AG09319 (cell line): ENCODE results near the gene TANC1.
A peak's percentile ranks its signal among the peaks of the same experiment; 100 is the strongest.

ENCODE experiments used
- DNase-seq: peaks from one replicate; pipeline ENCODE4 v3.0.0-alpha.2; 2010; ENCODE audit warnings: low read depth; ENCODE audit errors: extremely low read depth
- TF ChIP-seq, protein P1 (sequence below): IDR thresholded peaks from 2 replicates; pipeline ENCODE4 v1.5.1; 2011; ENCODE audit warnings: low read depth, mild to moderate bottlenecking, inconsistent platforms, low read length, moderate library complexity

The TANC1 gene

DNA sequence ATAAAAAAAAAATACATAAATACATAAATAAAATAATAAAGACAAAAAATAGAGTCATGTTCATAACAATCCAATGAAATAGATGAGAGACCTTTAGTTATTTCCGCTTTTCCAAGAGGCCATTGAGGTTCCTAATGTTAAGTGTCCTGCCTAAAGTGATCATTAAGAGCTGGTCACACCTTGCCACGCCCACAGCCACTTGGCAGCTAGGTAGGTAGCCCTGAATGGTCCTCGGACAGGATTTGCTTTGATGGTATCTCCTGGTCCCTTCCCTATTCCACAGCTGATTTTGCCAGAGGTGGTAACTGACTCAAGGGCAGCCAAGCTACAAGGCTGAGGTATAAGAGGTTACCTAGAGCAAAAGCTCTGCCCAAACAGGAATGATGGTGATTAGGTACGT lies 24.5 kb upstream of the TANC1 start:
- TF ChIP-seq, protein P1, sequence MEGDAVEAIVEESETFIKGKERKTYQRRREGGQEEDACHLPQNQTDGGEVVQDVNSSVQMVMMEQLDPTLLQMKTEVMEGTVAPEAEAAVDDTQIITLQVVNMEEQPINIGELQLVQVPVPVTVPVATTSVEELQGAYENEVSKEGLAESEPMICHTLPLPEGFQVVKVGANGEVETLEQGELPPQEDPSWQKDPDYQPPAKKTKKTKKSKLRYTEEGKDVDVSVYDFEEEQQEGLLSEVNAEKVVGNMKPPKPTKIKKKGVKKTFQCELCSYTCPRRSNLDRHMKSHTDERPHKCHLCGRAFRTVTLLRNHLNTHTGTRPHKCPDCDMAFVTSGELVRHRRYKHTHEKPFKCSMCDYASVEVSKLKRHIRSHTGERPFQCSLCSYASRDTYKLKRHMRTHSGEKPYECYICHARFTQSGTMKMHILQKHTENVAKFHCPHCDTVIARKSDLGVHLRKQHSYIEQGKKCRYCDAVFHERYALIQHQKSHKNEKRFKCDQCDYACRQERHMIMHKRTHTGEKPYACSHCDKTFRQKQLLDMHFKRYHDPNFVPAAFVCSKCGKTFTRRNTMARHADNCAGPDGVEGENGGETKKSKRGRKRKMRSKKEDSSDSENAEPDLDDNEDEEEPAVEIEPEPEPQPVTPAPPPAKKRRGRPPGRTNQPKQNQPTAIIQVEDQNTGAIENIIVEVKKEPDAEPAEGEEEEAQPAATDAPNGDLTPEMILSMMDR, result no peak
- DNase-seq, result no peak

DNA sequence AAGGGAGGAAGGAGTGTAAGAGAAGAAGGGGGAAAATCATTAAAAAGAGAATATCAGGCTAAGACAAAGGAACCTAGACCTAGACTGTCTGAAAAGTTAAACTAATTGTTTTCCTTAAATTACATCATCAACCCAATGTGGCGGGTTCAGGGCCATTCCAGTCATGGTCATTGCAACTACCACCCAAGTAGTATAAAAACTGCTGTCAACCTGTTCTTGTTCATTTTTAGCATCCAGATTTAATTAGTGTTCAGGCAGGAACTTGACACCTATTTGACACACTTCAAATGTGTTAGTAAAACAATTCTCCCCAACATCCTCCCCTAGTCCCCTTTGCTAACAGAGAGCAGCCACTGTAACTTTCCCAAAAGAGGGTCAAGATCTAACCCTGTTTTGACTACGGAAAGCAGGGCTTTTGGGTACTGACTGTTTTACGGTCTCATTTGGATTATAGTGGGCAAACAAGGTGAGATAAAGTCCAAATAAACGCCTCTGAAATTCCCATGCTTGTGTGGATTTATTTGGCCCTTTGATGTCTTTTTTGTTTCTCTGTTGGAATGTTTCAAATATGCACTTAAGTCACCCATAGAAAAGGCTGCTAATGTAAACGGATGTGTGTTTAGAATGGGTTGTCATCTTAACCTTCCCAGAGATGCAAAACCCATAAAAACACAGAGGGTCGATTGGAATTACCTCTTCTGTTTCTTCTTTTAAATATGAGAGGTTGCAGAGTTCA lies 19.3 kb upstream of the TANC1 start:
- no peak for DNase-seq
- TF ChIP-seq, protein P1, result no peak

DNA sequence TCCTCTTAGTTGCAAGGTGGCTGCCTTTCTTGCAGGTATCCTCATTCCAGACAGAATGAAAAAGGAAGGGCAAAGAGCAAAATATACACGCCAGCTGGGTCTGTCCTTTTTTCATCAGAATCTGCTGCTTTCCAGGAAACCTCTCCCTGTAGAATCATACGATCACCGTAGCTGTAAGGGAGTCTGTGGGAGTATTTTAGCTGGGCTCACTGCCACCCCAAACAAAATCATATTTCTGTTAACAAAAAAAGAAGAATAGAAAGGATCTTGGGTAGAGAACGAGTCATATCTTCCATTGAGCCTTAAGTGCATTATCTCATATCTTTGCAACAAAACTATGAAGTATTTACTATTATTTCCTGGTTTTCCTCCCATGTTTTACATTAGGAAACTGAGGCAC lies 15.0 kb upstream of the TANC1 start:
- TF ChIP-seq, protein P1, result no peak
- no peak for DNase-seq

DNA sequence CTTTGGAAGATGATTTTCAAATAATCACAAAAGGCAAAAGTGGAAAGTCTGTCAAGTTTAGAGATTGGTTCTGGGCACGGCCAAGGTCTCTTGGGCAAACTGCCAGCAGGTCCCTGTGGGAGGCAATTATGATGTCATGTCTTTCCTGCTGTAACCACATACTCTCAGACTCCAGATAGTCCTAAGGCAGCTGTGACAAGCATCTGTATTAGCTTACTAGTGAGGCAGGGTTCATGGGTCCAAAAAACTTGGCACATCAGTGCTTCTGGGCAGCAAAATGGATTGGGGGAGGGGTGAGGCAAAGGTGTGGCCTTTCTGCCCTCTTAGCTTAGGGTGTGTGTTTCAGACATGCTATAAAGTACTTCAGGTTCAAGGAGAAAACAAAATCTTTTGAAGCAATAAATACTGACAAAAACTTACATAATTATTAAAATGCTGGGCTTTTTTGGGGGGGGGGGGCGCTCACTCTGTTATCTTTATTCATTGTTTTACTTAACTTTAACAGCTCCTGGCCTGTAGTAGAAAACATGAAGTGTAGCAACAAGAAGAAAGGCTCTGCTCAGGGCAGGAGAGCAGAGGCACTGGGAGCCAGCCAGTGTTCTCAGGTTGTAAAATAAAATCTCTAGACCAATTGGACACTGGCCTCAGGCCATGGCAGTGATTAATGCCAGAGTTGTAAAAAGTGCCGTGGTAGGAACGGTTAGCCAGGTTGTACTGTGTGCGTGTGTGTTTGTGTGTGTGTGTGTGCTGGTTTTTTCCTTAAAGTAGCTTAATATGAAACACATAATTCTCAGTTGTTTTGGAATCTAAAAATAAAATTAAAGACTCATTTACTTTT lies 14.3 kb upstream of the TANC1 start:
- TF ChIP-seq, protein P1, result no peak
- DNase-seq, result peak; percentile 70

DNA sequence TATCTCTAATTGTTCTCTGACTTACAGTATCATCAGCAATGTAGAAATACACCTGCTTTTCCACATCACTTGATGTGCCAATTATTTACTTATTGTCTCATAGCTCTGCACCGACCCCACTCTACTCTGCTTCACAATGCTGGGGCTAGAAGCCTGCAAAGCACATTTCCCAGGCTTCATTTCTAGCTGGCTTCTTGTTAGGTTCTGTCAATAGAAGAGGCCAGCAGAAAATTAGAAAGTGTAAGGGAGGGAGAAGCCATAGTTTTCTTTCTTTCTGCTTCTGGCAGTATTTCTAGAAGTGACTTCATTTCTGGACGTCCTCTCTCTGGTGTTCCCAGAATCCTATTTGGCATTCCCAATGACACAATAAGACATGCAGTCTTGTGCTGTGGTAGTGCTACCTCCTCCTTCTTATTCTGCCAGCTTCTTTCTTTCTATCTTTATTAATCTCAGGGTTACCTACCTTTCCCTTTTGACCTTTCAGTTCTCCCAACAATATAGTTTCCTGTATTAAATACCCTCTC lies 12.5 kb upstream of the TANC1 start:
- TF ChIP-seq, protein P1, result no peak
- no peak for DNase-seq

DNA sequence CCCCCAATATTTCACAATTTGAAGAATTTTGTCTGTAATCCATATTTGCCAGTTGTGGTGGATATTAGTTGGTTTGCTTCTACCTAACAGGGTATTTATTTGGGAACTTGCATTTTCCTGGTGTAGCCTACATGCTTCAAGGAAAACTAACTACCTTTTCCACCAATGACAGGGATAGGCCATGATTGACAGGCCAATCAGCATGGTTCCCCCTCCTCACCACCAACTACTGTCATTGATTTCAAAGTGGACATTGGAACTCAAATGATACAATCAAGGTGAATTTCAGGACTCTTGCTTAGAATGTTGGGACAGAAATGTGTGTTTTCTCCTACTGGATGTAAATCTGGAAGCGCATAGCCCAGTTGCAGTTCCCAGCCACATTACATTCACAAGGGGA lies 10.1 kb upstream of the TANC1 start:
- no peak for DNase-seq
- TF ChIP-seq, protein P1, result no peak

DNA sequence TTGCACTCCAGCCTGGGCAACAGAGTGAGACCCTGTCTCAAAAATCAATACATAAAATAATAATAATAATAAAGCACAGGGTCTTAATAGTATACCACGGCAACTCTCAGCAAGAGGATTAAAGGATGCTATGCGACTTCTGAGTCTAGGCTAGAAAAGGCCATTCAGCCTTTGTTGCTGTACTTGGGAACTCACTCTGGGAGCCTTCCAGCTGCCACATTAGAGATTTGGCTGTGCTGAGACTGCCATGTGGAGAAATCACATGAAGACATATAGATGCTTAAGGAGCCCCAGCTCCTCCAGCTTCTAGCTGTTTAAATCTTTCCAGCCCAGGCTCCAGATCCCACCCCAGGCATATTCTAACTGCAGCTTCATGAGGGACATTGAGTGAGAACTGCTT lies 8.2 kb upstream of the TANC1 start:
- TF ChIP-seq, protein P1, result no peak
- DNase-seq, result no peak
